Endometrial microvascular endothelial cells (primary cell): ENCODE data around the gene BACE1. TPM values are rescaled to one million over a fixed set of nuclear protein-coding genes. Genes with fewer than 3 reads are reported as not detected.

ENCODE experiments used
- in situ Hi-C: cut with HindIII; loops from 2 replicates; pipeline ENCODE4 v1.10.0; 2017; ENCODE audit warnings: low sequenced_read_pairs, low pct_unique_long_range_greater_than_20kb; ENCODE audit errors: inconsistent ontology term
- total RNA-seq: library from RNA; depleted of rRNA; stranded (reverse); fragments of >200 nt; gene quantifications from one replicate; pipeline ENCODE4 v1.2.3, GENCODE V29; 2015; ENCODE audit errors: inconsistent ontology term

BACE1 gene
- total RNA-seq, 1 donor from 2014 or later: 17.2 TPM

GRCh38 chr11:117313828-117314768, 2.0 kb downstream of the BACE1 start:
- in situ Hi-C loops: no loop called here

GRCh38 chr11:117313091-117313490, 3.0 kb downstream of the BACE1 start:
- in situ Hi-C loops: no loop called here

DNA sequence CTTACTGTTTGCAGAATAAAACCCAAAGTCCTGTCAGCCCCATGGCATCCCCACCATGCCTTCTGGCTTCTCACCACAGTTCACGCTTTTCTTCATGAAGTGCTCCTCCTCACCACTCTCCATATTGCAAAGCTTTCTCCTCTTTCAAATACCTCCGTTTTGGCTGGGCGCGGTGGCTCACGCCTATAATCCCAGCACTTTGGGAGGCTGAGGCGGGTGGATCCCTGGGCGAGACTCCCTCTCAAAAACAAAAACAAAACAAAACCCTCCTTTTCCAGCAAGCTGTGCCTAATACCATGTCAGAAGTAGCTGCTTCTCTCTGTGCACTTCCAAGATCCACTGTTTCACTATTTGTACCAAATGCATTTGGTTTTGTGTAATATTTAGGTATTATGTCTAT, 6.7 kb downstream of the BACE1 start:
- in situ Hi-C loops: no loop called here

GRCh38 chr11:117305145-117305544, 10.9 kb downstream of the BACE1 start:
- in situ Hi-C loops: no loop called here

GRCh38 chr11:117303646-117304315, 12.3 kb downstream of the BACE1 start:
- in situ Hi-C loops: no loop called here

DNA sequence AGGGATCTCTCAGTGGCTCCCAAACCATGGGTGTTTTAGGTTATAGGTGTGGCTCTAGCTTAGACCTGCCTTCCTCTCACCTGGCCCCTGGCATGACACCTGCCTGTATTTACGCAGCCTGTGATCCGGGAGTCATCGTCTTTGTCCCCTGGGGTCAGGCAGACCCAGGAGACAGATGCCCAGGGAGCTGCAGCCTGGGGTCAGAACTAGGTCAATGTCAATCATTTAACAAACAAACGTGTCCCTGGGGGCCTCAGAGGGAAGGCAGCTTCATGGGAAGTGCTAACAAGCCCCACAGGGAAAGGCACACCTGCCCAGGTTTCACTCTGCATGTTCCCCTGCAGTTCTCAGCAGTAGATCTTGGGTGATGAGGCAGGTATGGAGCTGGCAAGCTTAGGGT, 13.0 kb downstream of the BACE1 start:
- in situ Hi-C loops: no loop called here

- in situ Hi-C loops: no loop called here
Observed at GRCh38 chr11:117302228-117302627, 13.8 kb downstream of the BACE1 start.

- in situ Hi-C loops: no loop called here
Observed at GRCh38 chr11:117300773-117301172, 15.3 kb downstream of the BACE1 start.

DNA sequence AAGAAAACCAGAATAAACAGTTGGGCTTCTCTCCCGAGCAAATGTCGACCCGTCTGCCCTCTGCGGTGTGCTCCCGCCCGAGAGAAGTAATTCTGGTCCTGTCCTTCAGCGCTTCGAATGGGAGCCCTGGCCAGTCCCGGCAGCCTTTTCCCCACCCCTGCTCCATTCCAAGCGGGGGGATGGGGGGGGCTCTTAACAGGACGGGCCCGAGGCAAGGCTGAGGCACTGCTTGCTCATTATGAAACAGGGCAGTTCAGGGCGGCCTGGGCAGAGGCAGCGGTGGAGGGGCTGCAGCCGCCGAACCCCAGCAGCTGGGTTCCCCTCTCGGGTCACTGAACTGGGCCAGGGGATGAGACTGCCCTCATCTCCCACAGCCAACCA, 15.8 kb downstream of the BACE1 start:
- in situ Hi-C loops: no loop called here

DNA sequence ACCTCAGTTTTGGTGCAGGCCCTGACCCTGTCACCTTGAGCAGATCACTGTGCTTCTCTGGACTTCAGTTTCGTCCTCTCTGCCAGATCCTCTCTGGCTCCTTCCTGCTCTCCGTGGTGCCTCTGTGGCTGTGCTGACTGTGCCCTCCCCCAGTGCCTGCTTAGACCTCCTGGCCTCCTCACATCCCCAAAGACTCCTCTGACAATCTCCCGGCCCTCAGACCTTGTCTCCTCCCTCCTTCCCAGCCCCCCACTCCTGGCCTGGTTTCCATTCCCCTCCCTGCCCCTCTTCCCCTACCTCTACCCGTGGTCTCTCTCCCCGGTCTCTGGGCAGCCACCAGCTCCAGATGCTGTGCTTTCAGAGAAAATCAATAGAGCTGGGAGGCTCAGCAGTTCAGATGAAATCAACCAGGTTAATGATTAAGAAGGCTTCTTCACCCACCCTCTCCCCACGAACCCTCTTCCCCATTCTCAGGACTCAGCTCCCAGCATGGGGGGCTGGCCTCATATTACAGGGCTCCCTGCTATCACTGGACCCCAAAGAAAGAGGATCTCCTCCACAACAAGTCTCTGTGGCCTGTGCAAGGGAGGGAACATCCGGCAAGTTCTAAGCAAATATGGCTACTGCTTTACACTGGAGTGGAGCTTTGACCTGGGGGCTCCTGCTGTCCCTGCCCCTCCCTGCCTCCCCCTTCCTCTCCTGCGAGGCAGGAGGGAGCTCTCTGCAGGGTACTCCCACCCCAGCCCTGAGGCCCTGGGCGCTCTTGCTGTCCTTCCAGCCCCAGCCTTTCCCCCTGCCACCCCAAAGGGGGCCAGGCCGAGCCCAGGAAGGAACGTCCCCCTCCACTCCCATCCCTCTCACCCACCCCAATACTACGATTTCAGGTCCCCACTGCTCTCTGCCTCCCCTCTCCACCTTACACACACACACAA, 16.4 kb downstream of the BACE1 start:
- in situ Hi-C loops: no loop called here

- in situ Hi-C loops: no loop called here
Observed at GRCh38 chr11:117298195-117298594, 17.9 kb downstream of the BACE1 start.

DNA sequence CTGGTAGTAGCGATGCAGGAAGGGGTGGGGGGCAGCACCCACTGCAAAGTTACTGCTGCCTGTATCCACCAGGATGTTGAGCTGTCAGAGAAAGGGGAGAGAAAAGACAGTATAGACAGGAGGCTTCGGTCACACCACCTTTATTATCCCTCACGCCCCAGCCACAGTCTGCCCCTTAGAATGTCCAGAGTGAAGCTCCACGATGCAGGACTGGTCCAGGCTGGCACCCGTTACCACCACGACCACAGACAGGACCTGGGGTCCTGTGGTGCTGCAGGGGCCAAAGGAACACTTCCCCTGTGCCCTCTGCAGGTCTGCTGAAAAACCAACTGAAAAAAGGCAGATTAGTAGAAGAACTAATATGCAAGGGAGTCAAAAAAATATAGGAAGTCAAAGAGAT, 19.2 kb downstream of the BACE1 start:
- in situ Hi-C loops: no loop called here

DNA sequence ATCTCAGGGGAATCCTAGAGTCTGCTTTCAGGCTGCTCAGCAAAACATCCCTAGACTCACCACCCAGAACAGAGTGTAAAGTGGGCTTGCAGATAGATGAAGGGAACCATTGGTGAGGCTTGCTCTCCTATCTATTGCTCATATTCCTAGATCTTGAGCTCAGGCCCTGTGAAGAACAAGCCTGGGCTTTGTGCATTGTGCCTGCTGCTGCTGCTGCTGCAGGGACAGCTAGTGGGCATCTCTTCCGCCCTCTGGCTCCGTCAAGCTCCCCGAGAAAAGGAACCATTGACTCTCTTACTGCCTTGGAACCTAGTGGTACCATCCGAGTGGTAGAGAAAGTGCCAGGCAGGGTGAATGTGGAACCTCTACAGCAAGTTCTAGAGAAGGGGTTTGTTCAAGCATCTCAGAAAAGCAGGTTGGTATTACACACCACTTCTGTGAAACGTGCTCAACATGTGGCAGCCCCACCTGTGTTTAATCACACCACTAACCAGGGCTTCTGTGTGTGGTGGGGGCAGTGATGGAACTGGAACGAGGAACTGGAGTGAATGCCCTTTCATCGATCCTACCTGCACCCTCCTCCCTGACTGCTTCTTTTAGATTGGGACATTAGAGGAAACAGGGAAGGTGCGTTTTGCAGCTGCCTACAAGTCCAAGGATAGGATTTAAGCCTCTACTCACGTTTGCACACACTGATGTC, 20.5 kb downstream of the BACE1 start:
- in situ Hi-C loops: no loop called here

- in situ Hi-C loops: no loop called here
Observed at GRCh38 chr11:117292616-117293015, 23.4 kb downstream of the BACE1 start.

GRCh38 chr11:117290809-117291396, 25.2 kb downstream of the BACE1 start, which contains the start of gene BACE1-AS:
Gene BACE1-AS (plus strand): TSS chr11:117291346.
- in situ Hi-C loops: no loop called here

DNA sequence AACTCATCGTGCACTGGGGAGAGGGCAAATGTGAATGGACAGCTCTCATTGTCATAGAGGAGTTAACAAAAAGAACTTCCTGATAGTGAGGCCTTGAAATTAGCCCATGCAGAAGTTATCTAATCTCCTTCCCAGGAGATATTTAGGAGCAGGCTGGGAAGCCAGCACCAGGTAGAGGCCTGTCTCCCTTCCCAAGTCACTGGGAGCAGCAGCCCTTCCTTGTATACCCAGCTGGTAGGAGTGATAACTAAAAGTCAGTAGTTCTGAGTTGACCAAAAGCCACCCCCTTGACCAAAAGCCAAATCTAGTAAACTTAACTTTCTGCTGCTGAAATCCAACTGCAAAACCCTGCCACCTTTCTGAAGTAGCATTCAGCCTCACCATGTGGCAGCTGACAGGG, 26.3 kb downstream of the BACE1 start:
- in situ Hi-C loops: no loop called here

DNA sequence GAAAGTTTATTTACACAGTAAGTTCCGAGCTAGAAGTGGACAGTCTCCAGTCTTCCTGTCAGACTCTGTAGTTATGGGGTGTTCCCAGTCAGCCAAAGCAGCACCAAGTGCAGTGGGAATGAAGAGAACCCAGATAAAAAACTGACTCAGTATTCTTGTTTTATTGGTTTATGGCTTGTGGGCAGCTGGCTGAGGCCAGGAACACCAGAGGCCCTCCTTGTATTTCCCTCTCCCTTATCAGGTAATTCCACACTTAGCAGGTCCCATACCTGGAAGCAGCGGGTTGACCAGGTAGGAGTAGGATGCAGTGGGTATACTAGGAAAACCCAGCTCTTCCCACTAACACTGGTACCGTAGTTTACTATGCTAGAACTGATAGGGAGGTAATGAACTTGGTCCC, 28.4 kb downstream of the BACE1 start:
- in situ Hi-C loops: no loop called here

DNA sequence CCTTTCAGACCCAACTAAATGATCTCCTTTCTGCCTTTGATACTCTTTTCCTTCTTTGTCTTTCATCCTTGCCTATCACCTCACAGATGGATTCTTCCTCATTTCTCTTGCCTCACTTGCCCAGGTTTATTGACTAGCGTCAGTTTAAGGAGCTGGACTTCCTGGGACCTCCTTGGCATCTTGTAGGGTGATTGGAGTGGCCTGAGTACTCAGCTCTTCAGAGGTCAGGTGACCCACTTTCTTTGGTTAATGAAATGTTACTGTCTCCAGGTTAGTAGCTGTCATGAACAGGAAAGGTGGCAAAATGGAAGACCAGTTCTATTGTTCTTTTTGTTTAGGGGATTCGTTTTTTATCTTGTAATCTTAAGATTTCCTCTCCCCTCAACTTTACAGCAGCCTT, 29.5 kb downstream of the BACE1 start:
- in situ Hi-C loops: no loop called here
